SH-SY5Y (cell line): ENCODE data around the gene PRUNE2.

ENCODE experiments used
- GATA2 ChIP-seq: IDR thresholded peaks from 2 replicates; pipeline ENCODE4 v1.6.1; 2011; ENCODE audit warnings: mild to moderate bottlenecking, low read depth, low read length
- GATA3 ChIP-seq: IDR thresholded peaks from 2 replicates; pipeline ENCODE4 v1.6.1; 2011; ENCODE audit warnings: low read depth, mild to moderate bottlenecking, low read length, moderate library complexity

- TF ChIP-seq GATA3 (no peak), GATA2 (no peak)
Measured at GRCh38 chr9:76655971-76656370, 249.9 kb downstream of the PRUNE2 start.
